ENCODE results near the gene ASB6. TPM values are rescaled to one million over a fixed set of nuclear protein-coding genes. Genes with fewer than 3 reads are reported as not detected.

The ASB6 gene
- total RNA-seq, 1 donor from 2014 or later: 9.2 TPM

GRCh38 chr9:129604056-129604765 is 37.7 kb downstream of the ASB6 start:
- peak overlapping the region; percentile 38 for H3K4me3 Mint-ChIP-seq
- H3K79me2 ChIP-seq (ENCODE audit: low read depth): no peaks in the 10 kb centered on the region
- no peak for TF ChIP-seq EZH2phosphoT487 (IDR thresholded peaks at IDR 0.05)
- TF ChIP-seq, protein P1, sequence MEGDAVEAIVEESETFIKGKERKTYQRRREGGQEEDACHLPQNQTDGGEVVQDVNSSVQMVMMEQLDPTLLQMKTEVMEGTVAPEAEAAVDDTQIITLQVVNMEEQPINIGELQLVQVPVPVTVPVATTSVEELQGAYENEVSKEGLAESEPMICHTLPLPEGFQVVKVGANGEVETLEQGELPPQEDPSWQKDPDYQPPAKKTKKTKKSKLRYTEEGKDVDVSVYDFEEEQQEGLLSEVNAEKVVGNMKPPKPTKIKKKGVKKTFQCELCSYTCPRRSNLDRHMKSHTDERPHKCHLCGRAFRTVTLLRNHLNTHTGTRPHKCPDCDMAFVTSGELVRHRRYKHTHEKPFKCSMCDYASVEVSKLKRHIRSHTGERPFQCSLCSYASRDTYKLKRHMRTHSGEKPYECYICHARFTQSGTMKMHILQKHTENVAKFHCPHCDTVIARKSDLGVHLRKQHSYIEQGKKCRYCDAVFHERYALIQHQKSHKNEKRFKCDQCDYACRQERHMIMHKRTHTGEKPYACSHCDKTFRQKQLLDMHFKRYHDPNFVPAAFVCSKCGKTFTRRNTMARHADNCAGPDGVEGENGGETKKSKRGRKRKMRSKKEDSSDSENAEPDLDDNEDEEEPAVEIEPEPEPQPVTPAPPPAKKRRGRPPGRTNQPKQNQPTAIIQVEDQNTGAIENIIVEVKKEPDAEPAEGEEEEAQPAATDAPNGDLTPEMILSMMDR (IDR thresholded peaks at IDR 0.05): no peak
- no peak for TF ChIP-seq EZH2 (IDR thresholded peaks at IDR 0.05)
- no peak overlapping the region for H3K27ac ChIP-seq
- no peaks in the 10 kb centered on the region for H4K20me1 ChIP-seq (ENCODE audit: low read depth)
- no peak overlapping the region for H2AFZ ChIP-seq (replicated peaks)
- no peak for DNase-seq (ENCODE audit: low spot score)
- peaks cover 67% of the 10 kb centered on the region for H3K4me1 Mint-ChIP-seq
- no peak overlapping the region for H3K4me2 ChIP-seq
- peak overlapping the region; percentile 81 for H3K27ac Mint-ChIP-seq
- H3K9me3 ChIP-seq (ENCODE audit: low read depth): no peaks in the 10 kb centered on the region
- H3K9ac ChIP-seq: no peak overlapping the region
- H3K36me3 ChIP-seq: no peaks in the 10 kb centered on the region
- H3K9me3 Mint-ChIP-seq: no peaks in the 10 kb centered on the region
- peaks cover 3% of the 10 kb centered on the region for H3K27me3 Mint-ChIP-seq (ENCODE audit: insufficient read depth, low read depth)
- H3K4me3 ChIP-seq: no peak overlapping the region
- no peaks in the 10 kb centered on the region for H3K36me3 Mint-ChIP-seq
- no peaks in the 10 kb centered on the region for H3K27me3 ChIP-seq
- peaks cover 28% of the 10 kb centered on the region for H3F3A ChIP-seq (ENCODE audit: low read depth)
- H3K4me1 ChIP-seq: peaks cover 21% of the 10 kb centered on the region

- Mint-ChIP-seq H3K4me1 (peaks cover 74% of the 10 kb centered on the region), H3K27ac (peak overlapping the region; percentile 93), H3K4me3 (peak overlapping the region; percentile 57), H3K36me3 (no peaks in the 10 kb centered on the region), H3K27me3 (ENCODE audit: insufficient read depth, low read depth) (peaks cover 5% of the 10 kb centered on the region), H3K9me3 (no peaks in the 10 kb centered on the region)
- no peaks in the 10 kb centered on the region for H3K9me3 ChIP-seq (ENCODE audit: low read depth)
- H3K27me3 ChIP-seq: no peaks in the 10 kb centered on the region
- H3K4me3 ChIP-seq: no peak overlapping the region
- no peaks in the 10 kb centered on the region for H3K79me2 ChIP-seq (ENCODE audit: low read depth)
- TF ChIP-seq EZH2 (IDR thresholded peaks at IDR 0.05) (no peak), EZH2phosphoT487 (IDR thresholded peaks at IDR 0.05) (no peak)
- TF ChIP-seq, protein P1 (IDR thresholded peaks at IDR 0.05): no peak
- no peak overlapping the region for H3K27ac ChIP-seq
- no peaks in the 10 kb centered on the region for H4K20me1 ChIP-seq (ENCODE audit: low read depth)
- peaks cover 28% of the 10 kb centered on the region for H3K4me1 ChIP-seq
- no peak for DNase-seq (ENCODE audit: low spot score)
- no peak overlapping the region for H3K4me2 ChIP-seq
- H2AFZ ChIP-seq (replicated peaks): no peak overlapping the region
- no peaks in the 10 kb centered on the region for H3K36me3 ChIP-seq
- no peak overlapping the region for H3K9ac ChIP-seq
- H3F3A ChIP-seq (ENCODE audit: low read depth): peaks cover 28% of the 10 kb centered on the region
Observed at GRCh38 chr9:129602598-129603415, 39.1 kb downstream of the ASB6 start.

GRCh38 chr9:129601082-129601674 is 40.8 kb downstream of the ASB6 start:
- Mint-ChIP-seq H3K36me3 (no peaks in the 10 kb centered on the region), H3K27ac (peak overlapping the region; percentile 91), H3K4me3 (peak overlapping the region; percentile 67), H3K27me3 (ENCODE audit: insufficient read depth, low read depth) (peaks cover 3% of the 10 kb centered on the region), H3K4me1 (peaks cover 63% of the 10 kb centered on the region), H3K9me3 (no peaks in the 10 kb centered on the region)
- Histone ChIP-seq H3K4me2 (no peak overlapping the region), H3K4me1 (peaks cover 34% of the 10 kb centered on the region), H3K9me3 (ENCODE audit: low read depth) (no peaks in the 10 kb centered on the region), H2AFZ (replicated peaks) (no peak overlapping the region), H4K20me1 (ENCODE audit: low read depth) (no peaks in the 10 kb centered on the region), H3K4me3 (no peak overlapping the region), H3K79me2 (ENCODE audit: low read depth) (no peaks in the 10 kb centered on the region), H3F3A (ENCODE audit: low read depth) (peaks cover 29% of the 10 kb centered on the region), H3K27ac (no peak overlapping the region), H3K36me3 (no peaks in the 10 kb centered on the region), H3K9ac (no peak overlapping the region), H3K27me3 (no peaks in the 10 kb centered on the region)
- DNase-seq (ENCODE audit: low spot score): no peak
- TF ChIP-seq EZH2phosphoT487 (IDR thresholded peaks at IDR 0.05) (no peak), EZH2 (IDR thresholded peaks at IDR 0.05) (no peak)
- TF ChIP-seq, protein P1 (IDR thresholded peaks at IDR 0.05): no peak

All from neural progenitor cell (in vitro differentiated cells).